ENCODE measurements around the gene ZNF594.
"Not testable (repeated sequence)": the region's sequence is repeated elsewhere in the genome, so short reads cannot be mapped to it uniquely, and the experiment has no call there.

Gene ZNF594

DNA sequence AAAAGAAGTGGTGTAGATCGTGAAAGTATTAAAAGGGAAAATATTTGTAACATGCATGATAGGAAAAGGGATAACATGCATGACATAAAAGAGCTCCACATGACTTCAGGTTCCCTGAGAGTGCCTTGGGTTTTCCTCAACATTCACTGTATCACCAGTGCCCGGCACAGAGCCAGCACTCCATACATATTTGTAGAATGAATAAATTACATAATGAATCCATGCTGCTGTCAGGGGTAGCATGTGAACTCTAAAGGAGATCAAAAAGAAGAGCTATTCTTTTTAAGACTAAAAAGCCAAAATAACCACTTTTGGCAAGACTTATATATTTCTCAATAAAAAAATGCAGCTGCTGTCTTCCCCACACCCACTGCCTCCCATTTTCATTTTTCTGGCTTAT lies 2.7 kb upstream of the ZNF594 start:
- no peak overlapping the region for H3K27ac ChIP-seq
- TF ChIP-seq, protein P1, sequence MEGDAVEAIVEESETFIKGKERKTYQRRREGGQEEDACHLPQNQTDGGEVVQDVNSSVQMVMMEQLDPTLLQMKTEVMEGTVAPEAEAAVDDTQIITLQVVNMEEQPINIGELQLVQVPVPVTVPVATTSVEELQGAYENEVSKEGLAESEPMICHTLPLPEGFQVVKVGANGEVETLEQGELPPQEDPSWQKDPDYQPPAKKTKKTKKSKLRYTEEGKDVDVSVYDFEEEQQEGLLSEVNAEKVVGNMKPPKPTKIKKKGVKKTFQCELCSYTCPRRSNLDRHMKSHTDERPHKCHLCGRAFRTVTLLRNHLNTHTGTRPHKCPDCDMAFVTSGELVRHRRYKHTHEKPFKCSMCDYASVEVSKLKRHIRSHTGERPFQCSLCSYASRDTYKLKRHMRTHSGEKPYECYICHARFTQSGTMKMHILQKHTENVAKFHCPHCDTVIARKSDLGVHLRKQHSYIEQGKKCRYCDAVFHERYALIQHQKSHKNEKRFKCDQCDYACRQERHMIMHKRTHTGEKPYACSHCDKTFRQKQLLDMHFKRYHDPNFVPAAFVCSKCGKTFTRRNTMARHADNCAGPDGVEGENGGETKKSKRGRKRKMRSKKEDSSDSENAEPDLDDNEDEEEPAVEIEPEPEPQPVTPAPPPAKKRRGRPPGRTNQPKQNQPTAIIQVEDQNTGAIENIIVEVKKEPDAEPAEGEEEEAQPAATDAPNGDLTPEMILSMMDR (conservative IDR thresholded peaks at IDR 0.05): no peak

GRCh38 chr17:5184288-5184687 lies 7.4 kb downstream of the ZNF594 start:
- TF ChIP-seq, protein P1 (conservative IDR thresholded peaks at IDR 0.05): no peak
- no peak overlapping the region for H3K27ac ChIP-seq

GRCh38 chr17:5183410-5183793 lies 8.3 kb downstream of the ZNF594 start:
- H3K27ac ChIP-seq: no peak overlapping the region
- TF ChIP-seq, protein P1 (conservative IDR thresholded peaks at IDR 0.05): no peak

DNA sequence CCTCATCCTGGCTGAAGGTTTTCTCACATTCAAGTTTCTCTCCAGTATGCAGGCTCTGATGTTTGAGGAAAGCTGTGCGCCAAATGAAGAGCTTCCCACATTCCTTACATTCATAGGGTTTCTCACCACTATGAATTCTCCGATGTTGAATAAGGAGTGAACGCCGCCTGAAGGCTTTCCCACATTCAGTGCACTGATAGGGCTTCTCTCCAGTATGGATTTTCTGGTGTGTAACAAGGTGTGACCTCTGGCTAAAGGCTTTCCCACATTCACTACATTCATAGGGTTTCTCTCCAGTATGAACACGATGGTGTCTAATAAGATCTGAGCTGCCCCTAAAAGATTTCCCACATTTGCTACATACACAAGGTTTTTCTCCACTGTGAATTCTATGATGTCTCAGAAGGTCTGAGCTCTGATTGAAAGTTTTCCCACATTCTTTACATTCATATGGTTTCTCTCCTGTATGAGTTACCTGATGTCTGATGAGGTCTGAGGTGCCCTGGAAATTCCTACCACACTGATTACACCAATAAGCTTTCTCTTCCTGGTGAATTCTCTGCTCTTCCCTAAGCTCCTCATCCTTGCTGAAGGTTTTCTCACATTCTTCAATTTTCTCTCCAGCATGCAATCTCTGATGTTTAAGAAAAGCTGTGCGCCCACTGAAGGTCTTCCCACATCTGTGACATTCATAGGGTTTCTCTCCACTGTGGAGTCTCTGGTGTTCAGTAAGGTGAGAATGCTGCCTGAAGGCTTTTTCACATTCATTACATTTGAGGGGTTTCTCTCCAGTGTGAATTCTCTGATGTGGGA lies 8.9 kb downstream of the ZNF594 start:
- no peak overlapping the region for H3K27ac ChIP-seq
- TF ChIP-seq, protein P1 (conservative IDR thresholded peaks at IDR 0.05): no peak

DNA sequence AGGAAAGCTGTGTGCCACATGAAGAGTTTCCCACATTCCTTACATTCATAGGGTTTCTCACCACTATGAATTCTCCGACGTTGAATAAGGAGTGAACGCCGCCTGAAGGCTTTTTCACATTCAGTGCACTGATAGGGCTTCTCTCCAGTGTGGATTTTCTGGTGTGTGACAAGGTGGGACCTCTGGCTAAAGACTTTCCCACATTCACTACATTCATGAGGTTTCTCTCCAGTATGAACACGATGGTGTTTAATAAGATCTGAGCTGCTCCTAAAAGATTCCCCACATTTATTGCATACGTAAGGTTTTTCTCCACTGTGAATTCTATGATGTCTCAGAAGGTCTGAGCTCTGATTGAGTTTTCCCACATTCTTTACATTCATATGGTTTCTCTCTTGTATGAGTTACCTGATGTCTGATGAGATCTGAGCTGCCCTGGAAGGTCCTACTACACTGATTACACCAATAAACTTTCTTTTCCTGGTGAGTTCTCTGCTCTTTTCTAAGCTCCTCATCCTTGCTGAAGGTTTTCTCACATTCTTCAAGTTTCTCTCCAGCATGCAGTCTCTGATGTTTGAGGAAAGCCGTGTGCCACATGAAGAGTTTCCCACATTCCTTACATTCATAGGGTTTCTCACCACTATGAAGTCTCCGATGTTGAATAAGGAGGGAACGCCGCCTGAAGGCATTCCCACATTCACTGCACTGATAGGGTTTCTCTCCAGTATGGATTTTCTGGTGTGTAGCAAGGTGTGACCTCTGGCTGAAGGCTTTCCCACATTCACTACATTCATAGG lies 10.0 kb downstream of the ZNF594 start:
- H3K27ac ChIP-seq: no peak overlapping the region
- TF ChIP-seq, protein P1 (conservative IDR thresholded peaks at IDR 0.05): no peak

DNA sequence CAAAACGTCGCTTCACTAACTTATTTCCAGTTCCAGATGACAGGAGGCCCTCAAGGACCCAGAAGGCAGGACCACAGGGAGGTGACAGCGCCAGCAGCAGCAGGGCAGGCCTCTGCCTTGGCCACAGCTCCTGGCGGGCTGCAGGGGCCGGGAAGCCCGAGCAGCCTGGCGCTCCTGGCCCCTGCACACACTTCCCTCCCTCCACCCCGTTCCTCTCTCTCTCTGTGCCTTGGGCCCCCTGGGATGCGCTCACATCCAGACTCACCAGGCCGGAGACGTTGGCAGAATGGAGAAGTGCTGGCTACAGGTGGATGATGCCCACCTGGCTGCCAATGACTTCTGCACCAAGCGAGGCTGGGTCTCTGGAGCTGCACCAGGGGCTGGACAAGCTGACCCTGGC lies 12.7 kb downstream of the ZNF594 start:
- no peak overlapping the region for H3K27ac ChIP-seq
- TF ChIP-seq, protein P1 (conservative IDR thresholded peaks at IDR 0.05): no peak

GRCh38 chr17:5175027-5175426 lies 16.6 kb downstream of the ZNF594 start:
- H3K27ac ChIP-seq: not testable (repeated sequence)

DNA sequence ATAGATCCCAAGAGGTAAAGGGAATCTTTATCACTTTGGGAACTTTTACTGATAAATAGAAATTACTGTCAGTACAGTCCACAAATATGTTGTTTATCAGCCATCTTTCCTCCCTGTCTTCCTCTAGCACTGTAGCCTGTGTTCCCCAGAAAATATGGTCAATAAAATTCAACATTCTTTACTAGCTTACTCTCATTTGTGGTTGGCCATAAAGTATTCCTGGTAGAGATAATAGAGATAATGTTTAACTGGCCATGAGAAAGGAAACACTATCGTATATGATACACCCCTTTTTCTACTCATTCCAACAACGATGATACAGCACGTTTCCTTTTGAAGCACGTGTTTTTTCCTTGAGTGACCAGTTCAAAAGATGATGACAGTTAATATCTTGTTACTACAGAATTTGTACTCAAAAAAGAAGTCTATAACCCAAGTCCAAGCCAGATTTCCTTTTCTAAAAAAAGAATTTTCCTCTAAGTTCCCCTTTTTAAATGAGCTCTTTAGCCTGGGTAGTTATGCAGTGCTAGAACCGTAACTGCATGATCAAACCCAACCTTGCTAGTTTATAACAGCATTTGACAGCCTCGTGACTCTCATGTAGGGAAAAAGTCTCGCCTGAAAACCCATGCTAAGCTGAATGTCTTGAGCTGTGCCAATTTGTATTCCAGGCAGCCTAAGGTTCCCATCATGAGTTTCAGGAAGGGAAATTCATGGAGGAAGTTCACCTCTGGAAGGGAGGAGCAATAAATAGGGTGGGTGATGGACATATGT lies 25.7 kb downstream of the ZNF594 start:
- not testable (repeated sequence) for H3K27ac ChIP-seq
